IMR-90 (cell line): Measurements from ENCODE around the gene TMPRSS3. TPM values are rescaled to one million over a fixed set of nuclear protein-coding genes. Genes with fewer than 3 reads are reported as not detected.

Experiments
- ATAC-seq: fragments of 200-7000 bp; cut with Tn5 transposase; 2 replicates; pipeline ENCODE4 v1.9.1; 2020; ENCODE audit warnings: low read depth, mild to moderate bottlenecking, moderate library complexity
- BruUV-seq: library from RNA; stranded (reverse); fragments of 400-500 nt; replicated peaks from 2 replicates; lab custom pipeline; 2021; lab: Mats Ljungman, UMichigan
- CTCF ChIA-PET: fragments of 300-600 bp; formaldehyde crosslinking; extraction: SDS; loops from one replicate; lab custom pipeline; 2021; ENCODE audit warnings: antibody characterized with exemption; lab: Yijun Ruan, JAX
- POLR2A ChIA-PET: fragments of 300-600 bp; sonication (Branson Sonifier 250); formaldehyde crosslinking; loops from one replicate; lab custom pipeline; 2022; ENCODE audit warnings: antibody characterized with exemption; ENCODE audit not compliant: unreplicated experiment; lab: Charles Lee
- DNase-seq: peaks from one replicate; pipeline ENCODE4 v3.0.0; 2013
- H2AFZ ChIP-seq: replicated peaks from 2 replicates; pipeline ENCODE3; 2013; ENCODE audit warnings: low read length, mild to moderate bottlenecking; ENCODE audit not compliant: poor library complexity
- H2AK5ac ChIP-seq: 2 replicates; pipeline ENCODE4 v1.6.1; 2013; ENCODE audit warnings: low read depth, low read length, inconsistent platforms
- H2AK9ac ChIP-seq: replicated peaks from 2 replicates; pipeline ENCODE3; 2013; ENCODE audit warnings: mild to moderate bottlenecking, low read depth, low read length, moderate library complexity; ENCODE audit not compliant: poor library complexity
- H2BK120ac ChIP-seq: 2 replicates; pipeline ENCODE4 v1.6.1; 2013; ENCODE audit warnings: low read depth, low read length, inconsistent platforms
- H2BK15ac ChIP-seq: 3 replicates; pipeline ENCODE4 v1.6.1; 2013; ENCODE audit warnings: low read depth, low read length, inconsistent platforms
- H2BK20ac ChIP-seq: 2 replicates; pipeline ENCODE4 v1.6.1; 2013; ENCODE audit warnings: low read depth, mild to moderate bottlenecking, inconsistent platforms, low read length, moderate library complexity
- H2BK5ac ChIP-seq: 2 replicates; pipeline ENCODE4 v1.6.1; 2013; ENCODE audit warnings: mild to moderate bottlenecking, low read depth, low read length, inconsistent platforms; ENCODE audit not compliant: poor library complexity, severe bottlenecking
- H3K14ac ChIP-seq: replicated peaks from 2 replicates; pipeline ENCODE4 v1.6.1; 2013; ENCODE audit warnings: low read depth, low read length, inconsistent platforms
- H3K18ac ChIP-seq: 2 replicates; pipeline ENCODE4 v1.6.1; 2013; ENCODE audit warnings: low read depth, low read length, control low read depth
- H3K23ac ChIP-seq: 2 replicates; pipeline ENCODE4 v1.6.1; 2013; ENCODE audit warnings: low read depth, low read length, inconsistent platforms
- H3K27ac ChIP-seq: 2 replicates; pipeline ENCODE4 v1.5.1; 2013; ENCODE audit warnings: mild to moderate bottlenecking, control low read depth, low read length; ENCODE audit not compliant: insufficient read depth
- H3K27me3 ChIP-seq: 2 replicates; pipeline ENCODE4 v1.6.1; 2013; ENCODE audit warnings: low read length; ENCODE audit not compliant: control insufficient read depth, insufficient read depth
- H3K36me3 ChIP-seq: 2 replicates; pipeline ENCODE4 v1.6.1; 2013; ENCODE audit warnings: low read length, mixed read lengths; ENCODE audit not compliant: control insufficient read depth, insufficient read depth
- H3K4ac ChIP-seq: 2 replicates; pipeline ENCODE4 v1.6.1; 2013; ENCODE audit warnings: low read depth, low read length, inconsistent platforms
- H3K4me1 ChIP-seq: 2 replicates; pipeline ENCODE4 v1.6.1; 2013; ENCODE audit warnings: low read length, mixed read lengths; ENCODE audit not compliant: control insufficient read depth, insufficient read depth
- H3K4me2 ChIP-seq: 2 replicates; pipeline ENCODE4 v1.6.1; 2013; ENCODE audit warnings: low read depth, mild to moderate bottlenecking, control low read depth, low read length, moderate library complexity
- H3K4me3 ChIP-seq: 2 replicates; pipeline ENCODE4 v1.5.1; 2013; ENCODE audit warnings: low read depth, mild to moderate bottlenecking, control low read depth, low read length, moderate library complexity; ENCODE audit not compliant: insufficient read depth
- H3K56ac ChIP-seq: 2 replicates; pipeline ENCODE4 v1.6.1; 2013; ENCODE audit warnings: low read length, inconsistent platforms; ENCODE audit not compliant: insufficient read depth; ENCODE audit errors: extremely low read depth
- H3K79me1 ChIP-seq, 2 experiments: 2 replicates each; pipeline ENCODE4 v1.6.1; 2013; ENCODE audit warnings: low read length in 2 of 2, inconsistent platforms in 1 of 2, low read depth in 1 of 2
- H3K9ac ChIP-seq: 2 replicates; pipeline ENCODE4 v1.6.1; 2013; ENCODE audit warnings: low read depth, low read length, control low read depth
- H3K9me1 ChIP-seq: 2 replicates; pipeline ENCODE4 v1.6.1; 2013; ENCODE audit warnings: low read length, inconsistent platforms; ENCODE audit not compliant: insufficient read depth
- H3K9me3 ChIP-seq: 2 replicates; pipeline ENCODE4 v1.6.1; 2013; ENCODE audit warnings: low read length; ENCODE audit not compliant: control insufficient read depth, insufficient read depth
- H4K20me1 ChIP-seq: 2 replicates; pipeline ENCODE4 v1.6.1; 2013; ENCODE audit warnings: low read length, inconsistent platforms; ENCODE audit not compliant: insufficient read depth
- H4K5ac ChIP-seq: 2 replicates; pipeline ENCODE4 v1.6.1; 2013; ENCODE audit warnings: mild to moderate bottlenecking, low read depth, low read length, control low read depth
- H4K8ac ChIP-seq, 2 experiments: 2 replicates each; pipeline ENCODE4 v1.6.1; 2013; ENCODE audit warnings: low read depth in 2 of 2, low read length in 2 of 2, control low read depth in 1 of 2, inconsistent platforms in 1 of 2
- H4K91ac ChIP-seq: 2 replicates; pipeline ENCODE4 v1.6.1; 2013; ENCODE audit warnings: low read depth, low read length, inconsistent platforms; ENCODE audit not compliant: insufficient read depth
- POLR2A ChIP-seq: IDR thresholded peaks from 2 replicates; pipeline ENCODE4 v1.6.1; 2012; ENCODE audit warnings: mild to moderate bottlenecking, low read depth, low read length
- RAD21 ChIP-seq: IDR thresholded peaks from 2 replicates; pipeline ENCODE4 v1.6.1; 2012; ENCODE audit warnings: low read length, improper control_type of control experiment
- RFX5 ChIP-seq: IDR thresholded peaks from 2 replicates; pipeline ENCODE4 v1.8.0; 2012; ENCODE audit warnings: low read depth, mild to moderate bottlenecking, low read length, moderate library complexity
- WGBS, 2 experiments: methylation state at CpG; one replicate each; pipeline versions ENCODE4 v1.1.5 to v1.1.7; 2013; ENCODE audit warnings: missing lambda C conversion rate in 2 of 2; ENCODE audit not compliant: insufficient read length in 1 of 2; ENCODE audit errors: extremely low coverage in 2 of 2; 5-methylcytosine and 5-hydroxymethylcytosine counted together
- dilution Hi-C: fragments of 300-500 bp; cut with HindIII; formaldehyde crosslinking; loops from one replicate; pipeline ENCODE4 v1.14.3; 2018; ENCODE audit warnings: low sequenced_read_pairs; ENCODE audit not compliant: unreplicated experiment
- in situ Hi-C: fragments of 300-500 bp; cut with MboI; formaldehyde crosslinking; loops from 3 replicates; pipeline ENCODE4 v1.14.3; 2019; ENCODE audit warnings: low sequenced_read_pairs, inconsistent platforms, mixed read lengths
- intact Hi-C: fragments of 100-400 bp; cut with micrococcal nuclease; formaldehyde crosslinking; loops from 2 replicates; pipeline ENCODE4 v1.10.0; 2022
- polyA plus RNA-seq, 3 experiments: library from polyadenylated mRNA; depleted of rRNA; stranded (reverse); fragments of >200 nt; gene quantifications; 2 replicates each; pipeline ENCODE4 v1.2.3, GENCODE V29; 2012; ENCODE audit warnings: low replicate concordance in 1 of 3
- total RNA-seq: library from RNA; depleted of rRNA; stranded (reverse); fragments of >200 nt; gene quantifications from 2 replicates; pipeline ENCODE4 v1.2.3, GENCODE V29; 2012

The TMPRSS3 gene
- total and polyA plus RNA-seq, 2 of the 4 experiments (the other 2 are of a cell fraction) = not detected

DNA sequence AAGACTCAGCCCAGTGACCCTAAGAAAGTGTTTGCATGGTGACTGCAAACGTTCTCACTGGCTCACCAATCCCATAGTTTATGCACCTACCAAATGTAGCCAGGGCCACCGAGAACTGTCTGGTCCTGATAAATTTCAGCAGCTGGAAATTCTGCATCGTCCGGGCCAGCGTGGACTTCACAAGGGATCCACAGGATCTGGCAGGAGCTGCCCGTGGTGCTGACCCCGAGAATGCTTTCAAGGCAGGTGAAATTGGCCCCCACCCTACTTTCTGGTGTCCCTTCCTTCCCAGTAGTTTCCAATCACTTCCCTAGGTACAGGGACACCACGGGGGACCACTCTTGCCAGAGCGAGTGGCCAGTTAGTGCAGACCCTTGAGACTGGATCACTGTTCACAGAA, 34.0 kb upstream of the TMPRSS3 start:
- no peak overlapping the region for H2BK5ac ChIP-seq
- no peak overlapping the region for H3K9ac ChIP-seq
- no peak overlapping the region for H3K56ac ChIP-seq
- no peaks in the 10 kb centered on the region for H4K20me1 ChIP-seq
- no peak overlapping the region for H2AFZ ChIP-seq
- dilution Hi-C loops (no loop called here), in situ Hi-C loops (no loop called here), intact Hi-C loops (no loop called here)
- H3K36me3 ChIP-seq = no peaks in the 10 kb centered on the region
- no peak overlapping the region for H4K91ac ChIP-seq
- no peak overlapping the region for H4K8ac ChIP-seq
- no peak overlapping the region for H2BK15ac ChIP-seq
- no peaks in the 10 kb centered on the region for H3K79me1 ChIP-seq
- H3K18ac ChIP-seq = no peak overlapping the region
- DNase-seq (no peak), ATAC-seq (no peak)
- no peak overlapping the region for H2AK9ac ChIP-seq
- H3K4me1 ChIP-seq = no peaks in the 10 kb centered on the region
- no peak overlapping the region for H3K14ac ChIP-seq
- H3K9me3 ChIP-seq = no peaks in the 10 kb centered on the region; the same call in 1 of the 2 replicates
- no peaks in the 10 kb centered on the region for H3K9me1 ChIP-seq
- H3K4me2 ChIP-seq = no peak overlapping the region
- ChIA-PET POLR2A (no interaction called here), CTCF (no interaction called here)
- TF ChIP-seq POLR2A (no peak), RFX5 (no peak), RAD21 (no peak)
- H3K23ac ChIP-seq = no peak overlapping the region
- H3K27ac ChIP-seq = no peak overlapping the region
- no peak overlapping the region for H3K4ac ChIP-seq
- H2BK120ac ChIP-seq = no peak overlapping the region
- H4K5ac ChIP-seq = no peak overlapping the region
- no TSS peak for BruUV-seq
- no peak overlapping the region for H3K4me3 ChIP-seq
- H3K27me3 ChIP-seq = peaks cover 5% of the 10 kb centered on the region
- no peak overlapping the region for H2AK5ac ChIP-seq
- WGBS, 2 experiments = 13% methylated on average over 3 of the region's 9 CpGs; no CpG with 5 or more reads in 1 of the 2 experiments
- no peak overlapping the region for H2BK20ac ChIP-seq
